Neural progenitor cell (in vitro differentiated cells): Measurements from ENCODE around the gene SMG6. TPM values are rescaled to one million over a fixed set of nuclear protein-coding genes. Genes with fewer than 3 reads are reported as not detected.

Source experiments
- DNase-seq: peaks from one replicate; pipeline ENCODE4 v3.0.0-alpha.2; 2016; ENCODE audit warnings: low spot score
- H2AFZ ChIP-seq: fragments of 200-600 bp; sonication (generic); replicated peaks from 2 replicates; pipeline ENCODE4 v1.6.1; 2016; ENCODE audit warnings: antibody characterized with exemption
- H3F3A ChIP-seq: fragments of 200-600 bp; sonication (generic); 2 replicates; pipeline ENCODE4 v1.6.1; 2016; ENCODE audit warnings: antibody characterized with exemption, low read depth
- H3K27ac ChIP-seq: fragments of 200-600 bp; sonication (generic); 2 replicates; pipeline ENCODE4 v1.5.1; 2016; ENCODE audit warnings: mild to moderate bottlenecking
- H3K27me3 ChIP-seq: fragments of 200-600 bp; sonication (generic); 2 replicates; pipeline ENCODE4 v1.6.1; 2016; ENCODE audit warnings: mild to moderate bottlenecking, moderate library complexity
- H3K36me3 ChIP-seq: fragments of 200-600 bp; sonication (generic); 2 replicates; pipeline ENCODE4 v1.5.1; 2016
- H3K4me1 ChIP-seq: fragments of 200-600 bp; sonication (generic); 2 replicates; pipeline ENCODE4 v1.6.1; 2016; ENCODE audit warnings: mixed run types
- H3K4me2 ChIP-seq: fragments of 200-600 bp; sonication (generic); 2 replicates; pipeline ENCODE4 v1.6.1; 2016
- H3K4me3 ChIP-seq: fragments of 200-600 bp; sonication (generic); 2 replicates; pipeline ENCODE4 v1.5.1; 2016
- H3K79me2 ChIP-seq: fragments of 200-600 bp; sonication (generic); 2 replicates; pipeline ENCODE4 v1.6.1; 2016; ENCODE audit warnings: low read depth
- H3K9ac ChIP-seq: fragments of 200-600 bp; sonication (generic); 2 replicates; pipeline ENCODE4 v1.6.1; 2016
- H3K9me3 ChIP-seq: fragments of 200-600 bp; sonication (generic); 2 replicates; pipeline ENCODE4 v1.5.1; 2016; ENCODE audit warnings: low read depth
- H4K20me1 ChIP-seq: fragments of 200-600 bp; sonication (generic); 2 replicates; pipeline ENCODE4 v1.6.1; 2016; ENCODE audit warnings: low read depth
- H3K27ac Mint-ChIP-seq: 3 replicates; pipeline ENCODE4 v1.8.0; 2021; ENCODE audit warnings: mixed read lengths
- H3K27me3 Mint-ChIP-seq: 2 replicates; pipeline ENCODE4 v1.8.0; 2022; ENCODE audit warnings: low read depth, mild to moderate bottlenecking, inconsistent platforms, moderate library complexity, mixed read lengths; ENCODE audit not compliant: insufficient read depth
- H3K36me3 Mint-ChIP-seq: 3 replicates; pipeline ENCODE4 v1.8.0; 2021; ENCODE audit warnings: mixed read lengths
- H3K4me1 Mint-ChIP-seq: 3 replicates; pipeline ENCODE4 v1.8.0; 2021; ENCODE audit warnings: mixed read lengths
- H3K4me3 Mint-ChIP-seq: 3 replicates; pipeline ENCODE4 v1.8.0; 2021; ENCODE audit warnings: mild to moderate bottlenecking, moderate library complexity, mixed read lengths
- H3K9me3 Mint-ChIP-seq: 3 replicates; pipeline ENCODE4 v1.8.0; 2020; ENCODE audit warnings: mixed read lengths
- EZH2 ChIP-seq: fragments of 200-600 bp; sonication (generic); IDR thresholded peaks from 2 replicates; pipeline ENCODE4 v1.6.1; 2017; ENCODE audit warnings: antibody characterized with exemption, mild to moderate bottlenecking, moderate library complexity
- EZH2phosphoT487 ChIP-seq: fragments of 200-600 bp; sonication (generic); IDR thresholded peaks from 2 replicates; pipeline ENCODE4 v1.6.1; 2017; ENCODE audit warnings: antibody characterized with exemption
- total RNA-seq: library from RNA; depleted of rRNA; stranded (reverse); fragments of >200 nt; gene quantifications from 2 replicates; pipeline ENCODE4 v1.2.3, GENCODE V29; 2015; ENCODE audit warnings: low replicate concordance
- TF ChIP-seq, protein P1 (sequence below): fragments of 200-600 bp; sonication (generic); IDR thresholded peaks from 2 replicates; pipeline ENCODE4 v1.5.1; 2017; ENCODE audit warnings: antibody characterized with exemption, mild to moderate bottlenecking

Gene SMG6
- total RNA-seq = 19.0 and 27.0 TPM in 2 replicates

DNA sequence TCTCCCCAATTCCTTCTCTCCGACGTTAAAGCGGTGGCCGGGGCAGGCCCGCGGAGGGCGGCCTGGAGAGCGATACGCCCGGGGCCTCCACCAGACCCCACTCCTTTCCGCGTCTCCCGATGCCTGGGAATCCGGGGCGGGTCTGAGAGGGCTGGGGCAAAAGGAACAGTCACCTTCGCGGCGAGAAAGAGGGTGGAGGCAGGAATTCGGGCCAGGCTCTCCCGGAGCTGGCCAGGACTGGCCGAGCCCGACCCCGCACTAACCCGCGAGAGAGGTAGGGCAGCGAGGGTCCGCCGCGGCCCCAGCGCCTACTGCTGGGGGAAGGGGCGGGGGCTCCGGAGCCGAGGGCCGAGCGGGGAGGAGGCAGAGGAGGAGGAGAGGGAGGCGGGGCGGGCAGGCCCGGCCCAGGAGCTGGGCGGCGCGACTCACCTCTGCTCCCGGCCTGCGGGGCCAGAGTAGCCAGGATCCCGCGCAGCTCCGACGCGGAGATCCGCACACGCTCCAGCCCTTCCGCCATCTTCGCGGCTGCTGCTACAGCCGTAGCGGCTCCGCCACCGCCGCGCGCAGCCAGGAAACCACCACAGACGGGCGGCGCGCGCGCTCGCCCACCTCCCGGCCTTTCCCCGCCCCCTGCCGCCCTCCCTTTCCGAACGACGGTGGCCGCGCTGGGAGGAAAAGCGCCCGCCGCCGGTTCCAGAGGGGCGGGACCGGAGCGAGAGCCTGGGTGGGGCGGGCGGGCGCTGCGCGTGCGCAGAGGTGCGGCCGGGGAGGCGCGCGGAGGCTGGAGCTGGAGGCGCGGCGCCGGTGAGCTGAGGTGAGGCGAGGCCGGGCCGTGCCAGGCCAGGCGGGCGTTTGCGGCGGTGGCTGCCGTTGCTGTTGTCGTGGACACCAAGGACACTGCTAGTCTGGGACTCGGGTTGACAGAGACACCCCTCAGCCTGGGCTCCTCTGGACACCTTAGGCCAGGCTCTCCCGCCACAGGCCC is at the start of gene SMG6, which contains the start of gene SRR:
Gene SMG6 (minus strand): TSS at position 582 of the 985 bp plus-strand sequence. CDS start 65 bp downstream, at position 517.
Gene SRR (plus strand): TSS at position 747 of the 985 bp plus-strand sequence. CDS start 11,611 bp downstream, outside the sequence.
- Histone ChIP-seq H4K20me1 (peaks cover 44% of the 10 kb centered on the region), H3K4me3 (peak within 1 kb of the TSS; percentile 76), H3K9me3 (no peaks in the 10 kb centered on the region), H3K36me3 (no peaks in the 10 kb centered on the region), H3K4me2 (peak within 1 kb of the TSS; percentile 95), H3F3A (peaks cover 28% of the 10 kb centered on the region), H3K27ac (peak within 1 kb of the TSS; percentile 94), H3K4me1 (peaks cover 16% of the 10 kb centered on the region), H3K27me3 (no peaks in the 10 kb centered on the region), H2AFZ (peak within 1 kb of the TSS; percentile 81), H3K79me2 (peaks cover 59% of the 10 kb centered on the region), H3K9ac (peak within 1 kb of the TSS; percentile 76)
- Mint-ChIP-seq H3K27me3 (no peaks in the 10 kb centered on the region), H3K4me3 (peak within 1 kb of the TSS; percentile 95), H3K9me3 (no peaks in the 10 kb centered on the region), H3K27ac (peak within 1 kb of the TSS; percentile 69), H3K4me1 (peaks cover 32% of the 10 kb centered on the region), H3K36me3 (peaks cover 26% of the 10 kb centered on the region)
- TF ChIP-seq EZH2 (no peak), EZH2phosphoT487 (peak; percentile 29)
- TF ChIP-seq, protein P1, sequence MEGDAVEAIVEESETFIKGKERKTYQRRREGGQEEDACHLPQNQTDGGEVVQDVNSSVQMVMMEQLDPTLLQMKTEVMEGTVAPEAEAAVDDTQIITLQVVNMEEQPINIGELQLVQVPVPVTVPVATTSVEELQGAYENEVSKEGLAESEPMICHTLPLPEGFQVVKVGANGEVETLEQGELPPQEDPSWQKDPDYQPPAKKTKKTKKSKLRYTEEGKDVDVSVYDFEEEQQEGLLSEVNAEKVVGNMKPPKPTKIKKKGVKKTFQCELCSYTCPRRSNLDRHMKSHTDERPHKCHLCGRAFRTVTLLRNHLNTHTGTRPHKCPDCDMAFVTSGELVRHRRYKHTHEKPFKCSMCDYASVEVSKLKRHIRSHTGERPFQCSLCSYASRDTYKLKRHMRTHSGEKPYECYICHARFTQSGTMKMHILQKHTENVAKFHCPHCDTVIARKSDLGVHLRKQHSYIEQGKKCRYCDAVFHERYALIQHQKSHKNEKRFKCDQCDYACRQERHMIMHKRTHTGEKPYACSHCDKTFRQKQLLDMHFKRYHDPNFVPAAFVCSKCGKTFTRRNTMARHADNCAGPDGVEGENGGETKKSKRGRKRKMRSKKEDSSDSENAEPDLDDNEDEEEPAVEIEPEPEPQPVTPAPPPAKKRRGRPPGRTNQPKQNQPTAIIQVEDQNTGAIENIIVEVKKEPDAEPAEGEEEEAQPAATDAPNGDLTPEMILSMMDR = no peak
- peak; percentile 97 for DNase-seq

DNA sequence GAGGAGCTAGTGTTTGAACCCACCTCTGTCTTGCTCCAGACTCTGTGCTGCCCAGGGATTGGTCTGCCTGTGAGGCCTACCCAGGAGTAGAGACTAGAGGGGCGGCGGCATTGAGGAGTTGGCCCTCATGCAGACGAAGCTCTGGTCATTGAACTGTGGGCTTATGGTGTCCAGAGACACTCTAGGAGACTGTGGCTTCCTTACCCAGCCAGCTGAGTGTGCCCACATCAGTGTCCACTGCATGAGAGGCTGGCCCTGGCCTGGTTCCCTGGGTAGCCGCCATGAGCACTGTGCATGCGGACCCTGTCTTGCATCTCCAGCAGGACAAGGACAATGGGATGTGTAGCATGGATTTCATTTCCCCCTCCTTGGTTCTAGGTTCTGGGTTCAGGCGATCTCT is 47.7 kb upstream of the SMG6 start:
- H3K9ac ChIP-seq = no peak overlapping the region
- H3K27me3 ChIP-seq = no peaks in the 10 kb centered on the region
- Mint-ChIP-seq H3K4me3 (no peak overlapping the region), H3K9me3 (no peaks in the 10 kb centered on the region), H3K4me1 (peaks cover 34% of the 10 kb centered on the region), H3K27me3 (peaks cover 4% of the 10 kb centered on the region), H3K36me3 (peaks cover 2% of the 10 kb centered on the region), H3K27ac (peak overlapping the region; percentile 81)
- no peak overlapping the region for H3K4me3 ChIP-seq
- peaks cover 11% of the 10 kb centered on the region for H3K79me2 ChIP-seq
- peaks cover 48% of the 10 kb centered on the region for H3F3A ChIP-seq
- TF ChIP-seq, protein P1 = no peak
- TF ChIP-seq EZH2phosphoT487 (no peak), EZH2 (no peak)
- H2AFZ ChIP-seq = no peak overlapping the region
- no peak overlapping the region for H3K4me2 ChIP-seq
- H3K9me3 ChIP-seq = no peaks in the 10 kb centered on the region
- peaks cover 27% of the 10 kb centered on the region for H3K4me1 ChIP-seq
- no peaks in the 10 kb centered on the region for H4K20me1 ChIP-seq
- H3K27ac ChIP-seq = no peak overlapping the region
- H3K36me3 ChIP-seq = no peaks in the 10 kb centered on the region
- no peak for DNase-seq

DNA sequence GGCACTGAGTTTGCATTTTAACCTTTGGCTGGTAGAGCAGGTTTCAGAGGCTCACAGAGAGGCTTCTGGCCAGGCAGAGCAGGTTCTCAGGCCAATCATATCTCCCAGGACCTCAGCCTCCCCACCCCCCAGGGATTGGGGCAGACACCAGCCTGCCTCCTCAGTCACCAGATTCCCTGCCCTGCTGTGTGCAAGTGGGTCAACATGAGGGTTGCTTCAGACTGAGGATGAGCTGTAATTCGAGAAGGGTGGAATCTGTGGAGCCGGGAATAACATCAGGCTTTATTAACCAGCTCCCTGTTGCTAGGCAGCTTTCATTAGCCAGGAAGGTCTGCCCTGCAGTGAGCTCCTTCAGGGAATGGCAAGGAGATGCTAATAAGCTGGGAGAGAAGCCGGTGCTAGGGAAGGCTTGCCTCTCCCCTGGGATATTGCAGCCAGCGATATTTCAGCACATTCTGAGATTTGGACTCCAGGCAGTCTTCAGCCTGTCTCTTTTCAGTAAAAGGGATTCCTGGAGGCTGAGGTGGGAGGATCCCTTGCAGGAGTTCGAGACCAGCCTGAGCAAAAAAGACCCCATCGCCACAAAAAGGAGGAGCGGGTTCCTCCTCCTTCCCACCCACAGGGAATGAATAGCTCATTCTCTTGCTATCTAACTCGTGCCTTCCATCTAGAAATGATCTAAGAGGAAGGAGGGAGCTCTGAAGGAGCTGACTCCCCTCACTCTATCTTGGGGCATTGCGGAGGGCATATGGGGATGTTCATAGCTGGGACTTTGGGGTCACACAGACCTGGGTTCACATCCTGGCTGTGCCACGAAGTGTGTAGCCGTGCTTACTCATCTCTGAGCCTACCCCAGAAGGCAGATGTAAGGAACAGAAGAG is 44.5 kb upstream of the SMG6 start:
- Histone ChIP-seq H3K9me3 (no peaks in the 10 kb centered on the region), H3K79me2 (peaks cover 11% of the 10 kb centered on the region), H4K20me1 (no peaks in the 10 kb centered on the region), H3K36me3 (no peaks in the 10 kb centered on the region), H3K27ac (peak overlapping the region; percentile 88), H2AFZ (peak overlapping the region; percentile 61), H3K9ac (no peak overlapping the region), H3K4me2 (peak overlapping the region; percentile 76), H3K27me3 (no peaks in the 10 kb centered on the region), H3K4me1 (peaks cover 27% of the 10 kb centered on the region), H3K4me3 (peak overlapping the region; percentile 43), H3F3A (peaks cover 43% of the 10 kb centered on the region)
- Mint-ChIP-seq H3K4me1 (peaks cover 41% of the 10 kb centered on the region), H3K9me3 (no peaks in the 10 kb centered on the region), H3K4me3 (peak overlapping the region; percentile 82), H3K27ac (peak overlapping the region; percentile 100), H3K36me3 (peaks cover 6% of the 10 kb centered on the region), H3K27me3 (peaks cover 4% of the 10 kb centered on the region)
- peak; percentile 92 for DNase-seq
- TF ChIP-seq EZH2phosphoT487 (no peak), EZH2 (no peak)
- TF ChIP-seq, protein P1 = no peak
